ENCODE data around the gene VANGL1. TPM values are rescaled to one million over a fixed set of nuclear protein-coding genes. Genes with fewer than 3 reads are reported as not detected.

The VANGL1 gene
- total RNA-seq, 4 donors from 2014 or later = 0.66 to 1.2 (median 1.1) TPM

DNA sequence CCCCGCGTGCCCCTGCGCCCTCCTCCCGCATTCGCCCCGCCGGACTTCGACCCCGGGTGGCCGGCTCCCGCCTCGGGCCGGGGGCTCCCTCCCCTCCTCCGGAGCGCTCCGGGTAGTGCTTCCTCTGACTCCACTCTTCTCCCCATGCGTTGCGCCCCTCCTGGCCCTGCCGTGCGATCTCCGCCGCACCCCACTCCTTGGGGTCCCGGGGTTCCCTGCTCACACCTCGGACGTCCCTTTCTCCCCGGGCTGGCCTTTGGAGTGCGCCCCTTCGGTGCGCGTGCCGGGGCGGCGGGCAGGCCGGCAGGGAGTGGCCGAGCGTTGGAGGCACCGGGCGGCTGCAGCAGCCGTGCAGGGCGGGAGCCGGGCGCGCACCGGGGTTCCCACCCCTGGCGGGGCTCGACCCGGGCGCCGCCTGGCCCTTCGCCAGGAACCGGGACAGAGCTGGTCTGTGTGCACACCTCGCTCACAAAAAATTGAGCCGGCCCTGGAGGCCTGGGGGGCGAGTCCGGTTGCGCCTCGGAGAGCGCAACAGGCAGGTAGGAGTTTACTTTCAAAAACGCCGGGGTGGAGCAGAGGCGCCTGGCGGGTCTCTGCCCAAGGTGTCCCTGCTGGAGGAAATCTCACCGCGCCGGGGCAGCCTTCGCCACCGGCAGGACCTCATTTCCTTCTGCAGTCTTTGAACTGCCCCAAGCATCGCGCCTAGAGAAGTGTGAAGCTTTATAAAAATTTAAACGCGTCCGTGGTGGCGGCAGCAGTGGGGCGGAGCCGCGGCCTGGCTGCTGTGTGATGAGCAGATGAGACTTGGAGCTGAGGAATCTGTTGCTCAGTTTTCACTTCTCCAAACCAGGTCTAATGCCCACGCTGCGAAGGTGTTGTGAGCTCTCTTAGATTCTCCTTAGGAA lies 650 bp downstream of the VANGL1 start:
- intact Hi-C loops (cut with DNase I; ENCODE audit: low total_unique reads) (loop anchor here (10.0 kb wide), 1 partner anchor 62 kb away; no protein-coding TSS in a partner anchor), in situ Hi-C loops (cut with MboI; ENCODE audit: low sequenced_read_pairs in 4 of 4) (no loop called here)
- peak; percentile 66 to 78 for ATAC-seq
- Histone ChIP-seq H3K4me3 (peak overlapping the region; percentile 65 to 94 (median 73)), H3K27me3 (no peaks in the 10 kb centered on the region), H3K4me1 (peaks cover 5 to 6% of the 10 kb centered on the region in 2 donors), H3K27ac (peak overlapping the region in 1 of 4 donors; percentile 41), H3K9me3 (no peaks in the 10 kb centered on the region), H3K36me3 (no peaks in the 10 kb centered on the region)
- TF ChIP-seq CTCF (IDR thresholded peaks at IDR 0.05 in 4 of 5, conservative IDR thresholded peaks at IDR 0.05 in 1 of 5) (no peak), POLR2A (IDR thresholded peaks at IDR 0.05) (no peak)
- no peak for DNase-seq

DNA sequence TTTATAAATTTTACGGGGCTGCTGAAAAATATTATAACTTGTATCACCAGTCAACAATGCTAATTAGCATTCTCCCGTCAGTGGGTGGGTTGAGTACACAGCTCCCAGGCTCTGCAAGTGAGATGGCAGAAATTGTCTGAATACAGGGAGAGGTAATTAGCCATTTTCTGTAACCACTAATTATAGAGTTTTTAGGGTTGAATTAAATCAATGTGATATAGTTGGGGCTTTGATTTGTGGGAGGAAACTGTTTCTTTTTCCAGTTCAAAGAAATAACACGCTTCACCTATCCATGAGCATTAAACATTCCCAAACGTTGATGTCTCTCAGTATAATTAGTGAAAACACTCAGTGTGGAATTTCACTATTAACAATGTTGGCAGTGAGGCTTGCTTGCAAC lies 1.5 kb downstream of the VANGL1 start:
- ATAC-seq (no peak), DNase-seq (no peak)
- no peak overlapping the region for H3K27ac ChIP-seq
- TF ChIP-seq CTCF (IDR thresholded peaks at IDR 0.05 in 4 of 5, conservative IDR thresholded peaks at IDR 0.05 in 1 of 5) = no peak
- TF ChIP-seq POLR2A (IDR thresholded peaks at IDR 0.05) = no peak
- no peaks in the 10 kb centered on the region for H3K9me3 ChIP-seq
- H3K4me1 ChIP-seq = peaks cover 5 to 6% of the 10 kb centered on the region in 2 donors
- H3K36me3 ChIP-seq = no peaks in the 10 kb centered on the region
- H3K27me3 ChIP-seq = no peaks in the 10 kb centered on the region
- in situ Hi-C loops (cut with MboI; ENCODE audit: low sequenced_read_pairs in 4 of 4) (no loop called here), intact Hi-C loops (cut with DNase I; ENCODE audit: low total_unique reads) (loop anchor here (10.0 kb wide), 1 partner anchor 62 kb away; no protein-coding TSS in a partner anchor)
- H3K4me3 ChIP-seq = peak overlapping the region in 3 of 4 donors; percentile 65 to 94 (median 71)

GRCh38 chr1:115643666-115644065 lies 1.9 kb downstream of the VANGL1 start:
- intact Hi-C loops (cut with DNase I; ENCODE audit: low total_unique reads) (loop anchor here (10.0 kb wide), 1 partner anchor 61 kb away; no protein-coding TSS in a partner anchor), in situ Hi-C loops (cut with MboI; ENCODE audit: low sequenced_read_pairs in 4 of 4) (no loop called here)
- H3K27me3 ChIP-seq = no peaks in the 10 kb centered on the region
- no peaks in the 10 kb centered on the region for H3K36me3 ChIP-seq
- H3K9me3 ChIP-seq = no peaks in the 10 kb centered on the region
- TF ChIP-seq CTCF (IDR thresholded peaks at IDR 0.05 in 4 of 5, conservative IDR thresholded peaks at IDR 0.05 in 1 of 5) (no peak), POLR2A (IDR thresholded peaks at IDR 0.05) (no peak)
- no peak for DNase-seq
- H3K4me1 ChIP-seq = peaks cover 5 to 6% of the 10 kb centered on the region in 2 donors
- H3K4me3 ChIP-seq = no peak overlapping the region
- ATAC-seq = no peak
- no peak overlapping the region for H3K27ac ChIP-seq

DNA sequence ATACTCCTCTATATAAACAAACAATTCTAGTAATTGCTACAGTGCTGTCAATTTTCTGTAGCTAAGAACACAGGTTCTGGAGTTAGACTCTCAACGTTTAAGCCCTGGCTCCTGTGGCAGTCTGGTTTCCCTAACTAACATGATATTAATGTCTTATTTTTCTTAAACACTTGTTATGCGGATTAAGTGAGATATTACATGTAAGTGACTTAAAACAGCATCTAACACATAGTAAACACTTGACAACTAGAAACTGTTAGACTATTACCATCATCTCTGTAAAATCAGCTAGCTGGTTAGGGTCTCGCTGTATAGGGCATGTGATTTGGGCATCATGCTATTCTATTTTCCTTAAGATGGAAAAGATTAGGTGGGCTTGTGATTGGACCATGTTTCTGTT lies 2.3 kb downstream of the VANGL1 start:
- DNase-seq (no peak), ATAC-seq (no peak)
- Histone ChIP-seq H3K36me3 (no peaks in the 10 kb centered on the region), H3K27me3 (no peaks in the 10 kb centered on the region), H3K4me1 (peaks cover 5 to 6% of the 10 kb centered on the region in 2 donors), H3K9me3 (no peaks in the 10 kb centered on the region), H3K27ac (no peak overlapping the region), H3K4me3 (no peak overlapping the region)
- intact Hi-C loops (cut with DNase I; ENCODE audit: low total_unique reads) (loop anchor here (10.0 kb wide), 1 partner anchor 61 kb away; no protein-coding TSS in a partner anchor), in situ Hi-C loops (cut with MboI; ENCODE audit: low sequenced_read_pairs in 4 of 4) (no loop called here)
- TF ChIP-seq CTCF (IDR thresholded peaks at IDR 0.05 in 4 of 5, conservative IDR thresholded peaks at IDR 0.05 in 1 of 5) = no peak
- no peak for TF ChIP-seq POLR2A (IDR thresholded peaks at IDR 0.05)
